ENCODE results near the gene PTCD1.
A peak's percentile ranks its signal among the peaks of the same experiment; 100 is the strongest.
"Not testable (repeated sequence)": the region's sequence is repeated elsewhere in the genome, so short reads cannot be mapped to it uniquely, and the experiment has no call there.

The PTCD1 gene

DNA sequence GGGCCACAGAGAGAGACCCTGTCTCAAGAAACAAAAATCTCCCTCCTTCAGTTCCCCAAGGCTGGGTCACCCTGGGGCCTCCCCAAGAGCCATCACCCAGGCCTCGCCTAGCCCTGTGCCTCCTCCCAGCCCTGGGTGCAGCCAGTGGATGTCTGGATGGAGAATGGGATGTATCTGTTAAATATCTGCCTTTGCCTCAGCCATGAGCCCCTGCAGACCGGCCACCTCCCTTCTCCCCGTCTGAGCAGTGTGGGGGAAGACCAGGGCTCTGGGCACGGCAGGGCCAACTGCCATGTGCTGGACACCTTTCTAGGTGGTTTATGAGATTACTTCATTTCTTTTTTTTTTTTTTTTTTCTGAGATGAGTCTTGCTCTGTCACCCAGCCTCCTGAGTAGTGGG, 54.1 kb downstream of the PTCD1 start:
- DNase-seq = no peak

DNA sequence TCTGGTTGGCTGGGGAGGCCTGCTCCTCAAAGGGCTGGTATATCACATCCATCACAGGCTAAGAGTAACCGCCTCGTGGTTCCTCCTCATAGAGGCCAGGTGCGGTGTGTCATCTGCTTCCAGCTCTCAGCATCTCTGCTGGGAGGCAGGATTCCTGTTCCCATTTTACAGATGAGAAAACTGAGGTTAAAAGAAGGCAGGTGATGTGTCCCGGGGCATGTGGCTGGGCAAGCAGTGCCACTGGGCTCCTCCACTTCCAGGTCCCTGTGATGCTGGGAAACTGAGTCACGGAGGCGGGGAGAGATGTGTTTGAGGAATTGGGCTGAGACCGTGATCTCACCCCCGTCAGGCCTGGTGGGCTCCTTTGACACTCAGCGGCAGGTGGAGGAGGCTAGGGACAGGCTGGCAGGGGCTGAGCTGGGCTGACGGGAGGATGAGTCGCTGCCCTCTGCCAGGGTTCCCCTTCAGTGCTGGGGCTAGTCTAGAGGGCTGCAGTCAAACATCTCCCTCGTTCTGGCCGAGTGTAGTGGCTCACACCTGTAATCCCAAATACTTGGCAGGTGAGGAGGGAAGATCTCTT, 54.7 kb downstream of the PTCD1 start:
- no peak for DNase-seq

DNA sequence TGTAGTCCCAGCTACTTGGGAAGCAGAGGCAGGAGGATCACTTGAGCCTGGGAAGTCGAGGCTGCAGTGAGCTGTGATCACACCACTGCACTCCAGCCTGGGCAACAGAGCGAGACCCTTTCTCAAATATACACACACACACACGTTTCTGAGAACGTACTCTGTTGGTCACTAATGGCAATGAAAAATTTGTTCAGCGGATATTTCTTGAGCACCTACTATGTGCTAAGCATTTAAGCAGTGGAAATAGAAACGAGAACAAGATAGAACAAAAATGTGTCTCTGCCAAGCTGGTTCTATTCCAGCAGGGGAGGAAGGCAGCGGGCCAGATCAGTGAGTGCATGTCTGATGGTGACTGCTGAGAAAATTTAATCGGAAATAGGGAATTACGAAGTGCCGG, 55.4 kb downstream of the PTCD1 start:
- no peak for DNase-seq

DNA sequence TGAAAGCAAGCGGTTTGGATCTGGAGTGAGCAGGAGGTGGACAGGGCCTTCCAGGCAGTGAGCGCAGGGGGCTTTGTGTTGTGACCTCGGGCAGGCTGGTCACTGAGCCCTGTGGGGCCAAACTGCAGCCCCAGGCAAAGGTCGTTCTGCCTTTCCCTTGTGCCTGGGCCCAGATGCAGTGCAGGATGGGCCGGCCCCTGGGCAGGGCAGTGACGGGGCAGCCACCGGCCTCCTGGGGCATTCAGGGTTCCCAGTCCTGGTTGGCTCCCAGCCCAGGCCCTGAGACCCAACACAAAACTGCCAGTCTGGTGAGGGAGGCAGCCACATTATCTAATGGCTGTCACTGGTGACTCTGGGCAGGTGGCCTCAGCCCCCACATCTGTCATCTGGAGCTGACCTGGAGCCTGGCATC, 56.9 kb downstream of the PTCD1 start:
- DNase-seq = no peak

DNA sequence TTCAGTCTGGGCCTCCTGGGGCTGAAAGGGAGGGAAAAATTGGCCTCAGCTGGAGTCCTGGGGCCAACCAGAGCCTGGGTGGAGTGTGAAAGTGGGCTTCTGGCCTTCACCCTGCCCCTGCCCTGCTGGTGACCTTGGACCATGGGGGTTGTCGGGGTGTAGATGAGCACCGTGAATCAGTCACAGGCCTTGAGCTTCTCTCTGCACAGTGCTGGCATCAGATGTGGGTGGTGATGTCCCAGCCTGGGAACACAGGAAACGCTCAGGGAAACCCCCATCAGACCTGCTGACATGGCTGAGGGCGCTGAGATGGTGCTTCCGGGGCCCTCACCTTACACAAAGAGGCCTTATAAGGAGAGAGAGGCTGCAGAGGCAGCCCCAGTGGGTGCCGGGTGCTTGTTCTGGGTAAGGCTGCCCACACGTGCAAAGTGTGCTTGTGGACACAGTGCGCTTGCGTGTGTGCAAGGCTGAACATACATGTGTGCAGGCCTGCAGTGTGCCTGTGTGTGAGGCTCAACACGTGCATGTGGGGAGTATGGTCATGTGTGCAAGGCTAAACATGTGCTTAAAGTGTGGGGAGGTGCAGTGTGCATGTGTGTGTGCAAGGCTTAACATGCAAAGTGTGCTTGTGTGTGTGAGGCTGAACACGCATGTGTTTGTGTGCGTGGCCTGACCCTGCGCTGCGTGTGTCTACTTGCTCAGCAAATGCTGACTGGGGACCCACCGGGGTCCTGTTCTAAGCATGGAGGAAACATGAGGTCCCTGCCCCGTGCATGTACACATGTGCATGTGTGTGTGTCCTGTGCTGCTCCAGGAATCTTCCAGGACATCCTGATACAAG, 57.6 kb downstream of the PTCD1 start:
- peak; percentile 85 for DNase-seq

DNA sequence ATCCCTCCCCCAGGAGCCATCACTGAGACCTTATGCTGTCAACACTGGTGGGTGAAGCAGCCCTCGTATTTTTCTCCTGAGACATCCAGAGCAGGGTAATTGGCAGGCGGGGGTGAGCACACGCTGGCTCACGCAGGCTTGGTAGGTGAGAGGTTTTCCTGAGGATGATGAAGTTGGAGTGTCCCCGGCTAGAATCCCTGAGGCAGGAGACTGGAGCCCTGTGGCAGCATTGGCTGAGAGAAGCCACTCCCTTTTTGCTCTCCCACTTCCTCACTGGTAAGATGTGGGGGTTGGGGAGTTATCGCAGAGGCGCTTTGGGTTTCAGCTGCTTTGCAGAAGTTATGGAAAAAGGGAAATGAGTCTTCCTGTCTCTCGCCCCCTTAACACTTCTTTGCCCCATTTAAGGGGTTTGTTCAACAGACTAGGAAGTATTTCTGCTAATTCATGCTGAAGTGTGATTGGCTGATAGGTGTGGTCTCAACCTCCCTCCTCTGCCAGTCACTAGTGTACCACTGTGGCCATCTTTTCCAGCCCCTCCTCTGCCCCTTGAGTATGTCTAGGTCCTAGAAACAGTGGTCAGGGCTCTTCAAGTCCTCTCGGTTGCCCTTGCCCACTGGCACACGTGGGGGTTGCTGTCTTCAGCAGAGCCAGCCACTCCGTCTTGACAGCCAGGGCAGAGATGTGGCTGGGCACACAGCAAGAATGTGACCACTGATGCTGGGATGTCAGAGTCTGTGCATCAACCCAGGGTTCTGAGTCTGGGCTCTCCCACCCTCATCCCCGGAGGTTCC, 58.4 kb downstream of the PTCD1 start:
- no peak for DNase-seq

DNA sequence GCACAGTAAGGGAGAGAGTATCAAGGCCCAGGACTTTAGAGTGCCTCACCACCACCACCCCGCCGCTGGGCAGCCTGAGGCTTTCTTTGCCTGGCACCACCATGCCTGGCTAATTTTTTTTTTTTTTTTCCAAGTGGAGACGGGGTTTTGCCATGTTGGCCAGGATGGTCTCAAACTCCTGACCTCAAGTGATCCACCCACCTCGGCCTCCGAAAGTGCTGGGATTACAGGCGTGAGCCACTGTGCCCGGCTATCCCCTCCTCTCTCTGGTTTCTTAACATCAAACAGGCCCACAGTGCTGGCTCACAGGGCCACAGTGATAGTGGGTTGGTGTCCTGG, 58.9 kb downstream of the PTCD1 start:
- not testable (repeated sequence) for DNase-seq

DNA sequence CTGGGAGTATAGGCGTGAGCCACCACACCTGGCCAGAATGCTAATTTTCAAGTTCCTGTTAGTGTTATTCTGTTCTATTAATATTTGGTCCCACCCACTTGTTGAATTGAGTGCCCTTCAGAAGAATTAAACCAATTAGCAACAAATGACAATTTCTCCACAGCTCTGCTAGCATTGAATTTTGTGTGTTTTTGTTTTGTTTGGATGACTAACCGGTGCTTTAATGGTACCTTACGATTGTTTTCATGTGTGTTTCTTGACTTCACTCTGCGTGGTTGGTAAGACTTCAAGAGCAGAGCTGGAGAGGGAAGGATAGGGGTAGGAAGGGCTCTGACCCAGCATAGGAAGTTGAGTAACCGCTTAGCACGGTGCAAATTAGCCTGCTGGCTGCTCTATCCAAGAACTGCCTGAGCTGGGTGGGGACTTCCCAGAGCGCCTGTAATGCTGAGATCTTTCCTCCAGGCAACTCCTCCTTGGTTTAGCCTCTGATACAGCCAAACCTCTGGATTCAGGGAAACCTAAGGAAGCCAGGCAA, 59.5 kb downstream of the PTCD1 start:
- peak; percentile 36 for DNase-seq

DNA sequence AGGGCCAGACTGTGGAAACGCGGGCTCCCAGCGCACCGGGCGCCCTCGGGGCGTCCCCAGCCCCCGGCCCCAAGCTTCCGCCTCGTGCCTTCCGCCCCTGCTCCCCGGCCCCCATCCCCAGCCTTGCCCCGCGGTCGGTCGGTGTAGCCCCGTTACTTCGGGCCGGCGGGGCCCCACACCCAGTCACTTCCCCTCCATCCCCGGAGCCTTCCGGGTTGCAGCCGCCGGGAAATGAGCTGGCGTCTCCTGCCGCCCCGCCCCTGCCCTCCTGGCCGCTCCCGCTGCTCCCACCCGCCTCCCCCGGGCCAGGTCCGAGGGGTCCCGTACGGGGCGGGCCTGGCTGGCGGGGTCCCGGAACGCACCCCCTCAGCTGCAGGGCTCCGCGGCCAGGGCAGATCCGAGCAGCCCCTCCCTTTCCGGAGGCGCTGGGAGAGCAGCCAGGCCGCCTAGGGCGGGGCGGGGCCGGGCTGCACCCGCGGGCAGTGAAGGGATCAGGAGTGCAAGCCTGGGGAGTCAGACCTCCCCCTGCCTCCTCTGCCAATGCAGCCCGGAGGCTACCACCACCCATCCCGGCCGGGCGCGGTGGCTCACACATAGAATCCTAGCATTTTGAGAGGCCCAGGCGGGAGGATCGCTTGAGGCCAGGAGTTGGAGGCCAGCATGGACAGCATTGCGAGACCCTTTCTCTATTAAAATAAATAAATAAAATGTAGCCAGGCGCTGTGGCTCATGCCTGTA, 63.4 kb downstream of the PTCD1 start:
- DNase-seq = peak; percentile 59

DNA sequence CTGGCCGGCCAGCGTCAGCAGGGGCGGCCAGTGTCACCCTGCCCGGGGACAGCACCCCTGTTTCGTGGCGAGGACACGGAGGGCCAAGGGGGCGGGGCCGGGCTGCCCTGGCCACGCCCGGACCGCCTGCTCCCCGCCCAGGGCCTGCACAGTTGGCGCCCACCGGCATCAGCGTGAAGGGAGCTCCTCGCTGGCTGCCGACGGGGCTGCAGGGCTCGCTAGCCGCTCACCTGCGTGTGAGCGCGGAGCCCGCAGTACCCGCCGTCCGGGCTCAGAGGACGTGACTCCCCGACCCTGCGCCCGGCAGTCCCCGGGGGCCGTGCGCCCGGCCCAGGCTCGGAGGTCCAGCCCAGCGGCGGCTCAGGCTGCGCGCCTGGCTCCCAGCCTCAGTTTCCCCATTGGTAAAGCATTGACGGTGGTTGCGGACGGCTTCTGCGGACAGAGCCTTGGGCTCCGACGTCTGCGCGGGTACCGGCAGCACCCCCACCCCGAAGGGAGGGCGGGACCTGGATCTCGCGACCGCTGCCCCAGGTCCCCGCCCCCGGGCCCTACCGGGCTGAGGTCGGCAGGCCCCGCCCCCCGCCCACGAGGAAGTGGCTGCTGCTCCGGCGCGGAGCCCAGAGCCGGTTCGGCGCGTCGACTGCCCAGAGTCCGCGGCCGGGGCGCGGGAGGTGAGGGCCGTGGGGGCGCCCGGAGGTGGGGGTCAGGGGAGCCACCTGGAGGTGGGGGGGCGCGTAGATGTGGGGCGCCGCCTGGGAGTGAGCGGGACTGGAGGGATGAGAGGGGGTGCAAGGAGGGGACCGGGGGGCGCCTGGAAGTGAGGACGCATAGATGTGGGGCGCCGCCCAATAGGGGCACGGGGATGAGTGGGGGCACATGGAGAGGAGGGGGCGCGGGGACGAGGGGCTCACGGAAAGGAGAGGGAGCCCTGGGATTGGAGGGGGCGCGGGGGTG, 64.2 kb downstream of the PTCD1 start, which contains the start of gene ARPC1B:
Gene ARPC1B, plus strand, starts transcription at position 620 of the 954 bp plus-strand sequence. CDS start 10,985 bp downstream, outside the sequence.
- DNase-seq = peak; percentile 79

DNA sequence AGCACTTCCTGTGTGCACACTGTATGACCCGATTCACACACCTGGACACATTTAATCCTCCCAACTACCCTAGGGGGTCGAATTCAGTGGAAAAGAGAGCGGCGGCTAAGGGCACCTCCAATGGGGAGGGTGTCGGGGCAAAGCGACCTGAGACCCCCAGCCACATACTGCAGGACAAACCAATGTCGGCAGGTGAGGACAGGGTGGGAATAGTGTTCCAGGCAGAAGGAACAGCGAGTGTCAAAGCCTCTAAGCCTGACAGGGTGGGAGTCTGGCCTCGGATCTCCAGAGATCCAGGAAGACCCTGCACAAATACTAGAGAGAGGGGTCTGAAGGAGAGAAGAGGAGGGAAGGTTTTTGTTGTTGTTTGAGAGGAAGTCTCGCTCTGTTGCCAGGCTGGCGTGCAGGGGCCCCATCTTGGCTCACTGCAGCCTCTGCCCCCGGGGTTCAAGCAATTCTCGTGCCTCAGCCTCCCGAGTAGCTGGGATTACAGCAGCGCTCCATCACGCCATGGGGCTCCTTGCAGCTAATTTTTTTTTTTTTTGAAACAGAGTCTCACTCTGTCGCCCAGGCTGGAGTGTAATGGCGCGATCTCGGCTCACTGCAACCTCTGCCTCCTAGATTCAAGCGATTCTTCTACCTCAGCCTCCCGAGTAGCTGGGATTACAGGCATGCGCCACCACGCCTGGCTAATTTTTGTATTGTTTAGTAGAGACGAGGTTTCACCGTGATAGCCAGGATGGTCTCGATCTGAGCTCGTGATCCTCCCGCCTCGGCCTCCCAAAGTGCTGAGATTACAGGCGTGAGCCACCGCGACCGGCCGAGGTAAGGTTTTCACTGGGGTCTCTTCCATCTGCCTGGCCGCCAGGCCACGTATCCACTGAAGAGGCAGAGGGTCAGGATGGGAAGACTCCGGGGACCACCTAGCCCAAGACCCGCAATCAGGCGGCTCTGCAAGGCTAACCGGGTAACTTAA, 65.2 kb downstream of the PTCD1 start:
- DNase-seq = no peak

DNA sequence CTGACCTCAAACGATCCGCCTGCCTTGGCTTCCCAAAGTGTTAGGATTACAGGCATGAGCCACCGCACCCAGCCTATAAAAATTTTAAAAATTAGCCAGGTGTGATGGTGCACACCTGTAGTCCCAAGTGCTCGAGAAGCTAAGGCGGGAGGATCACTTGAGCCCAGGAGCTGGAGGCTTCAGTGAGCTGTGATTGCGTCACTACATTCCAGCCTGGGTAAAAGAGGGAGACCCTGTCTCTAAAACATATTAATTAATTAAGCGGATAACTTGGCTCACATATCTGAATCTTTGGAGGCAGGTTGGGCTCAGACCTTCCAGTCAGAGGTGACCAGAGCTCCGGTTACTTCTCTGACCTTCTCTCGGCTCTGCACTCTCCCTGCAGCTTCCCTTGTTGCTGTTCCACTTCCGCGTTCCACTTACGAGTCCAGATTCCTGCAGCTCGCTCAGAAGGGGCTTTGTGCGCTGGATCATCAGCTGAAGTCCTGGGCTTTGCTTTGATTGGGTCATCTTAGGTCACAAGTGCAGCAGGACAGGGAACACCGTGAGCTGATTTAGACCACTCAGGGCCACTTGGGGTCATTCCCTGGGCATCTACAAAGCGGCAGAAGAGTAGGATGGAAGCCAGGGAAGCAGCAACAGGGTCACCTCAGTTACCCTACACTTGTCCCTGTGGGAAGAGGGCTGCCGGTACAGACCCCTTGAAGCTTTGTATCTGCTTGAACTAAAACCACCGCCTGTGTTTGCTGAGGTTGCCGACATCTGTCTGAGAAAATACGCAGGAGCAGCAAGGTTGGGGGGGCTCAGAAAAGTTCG, 66.1 kb downstream of the PTCD1 start:
- no peak for DNase-seq

DNA sequence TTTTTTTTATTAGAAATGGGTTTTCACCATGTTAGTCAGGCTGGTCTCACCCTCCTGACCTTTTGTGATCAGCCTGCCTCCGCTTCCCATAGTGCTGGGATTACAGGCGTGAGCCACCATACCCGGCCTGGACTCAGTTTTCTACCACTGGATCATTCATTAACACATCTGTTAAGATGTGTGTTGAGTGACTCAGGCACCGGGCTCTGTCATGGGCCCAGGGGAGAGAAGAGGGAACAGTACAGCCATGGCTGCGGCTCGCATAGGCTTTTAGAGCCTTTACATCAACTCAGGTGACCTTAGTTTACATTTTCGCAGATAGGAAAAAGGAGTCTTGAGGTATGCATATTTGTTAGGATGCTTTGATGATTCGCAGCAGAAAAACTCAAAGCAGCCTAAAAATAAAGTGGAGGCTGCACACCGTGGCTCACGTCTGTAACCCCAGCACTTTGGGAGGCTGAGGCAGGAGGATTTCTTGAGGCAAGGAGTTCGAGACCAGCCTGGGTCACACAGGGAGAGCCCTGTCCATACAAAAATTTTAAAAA, 67.2 kb downstream of the PTCD1 start:
- DNase-seq = no peak

DNA sequence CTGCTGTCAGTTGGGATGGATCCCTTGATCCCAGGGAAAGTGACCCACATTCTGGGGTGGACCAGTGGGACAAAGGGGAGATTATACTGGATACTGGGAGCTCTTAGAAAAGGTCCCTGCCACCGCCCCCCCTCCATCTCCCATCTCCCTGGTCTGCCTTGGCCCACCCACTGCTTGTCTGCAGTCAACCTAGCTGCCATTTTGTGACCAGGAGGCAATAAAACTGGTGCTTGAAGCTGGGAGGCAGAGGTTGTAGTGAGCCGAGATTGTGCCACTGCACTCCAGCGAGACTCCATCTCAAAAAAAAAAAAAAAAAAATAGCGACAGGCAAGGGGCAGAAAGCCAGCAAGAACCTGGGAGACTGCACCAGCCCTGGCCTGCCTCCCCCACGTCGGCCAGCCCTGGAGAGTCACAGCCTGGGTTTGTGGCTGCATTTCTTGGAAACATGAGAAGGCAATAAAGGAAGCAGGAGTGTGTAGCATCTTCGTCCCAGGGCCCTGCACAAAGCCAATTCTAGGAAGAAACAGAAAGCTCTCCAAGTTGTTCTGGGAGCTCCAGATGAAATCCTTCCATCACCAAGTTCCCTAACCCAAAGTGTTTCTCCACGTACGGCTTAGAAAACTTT, 68.7 kb downstream of the PTCD1 start:
- no peak for DNase-seq

DNA sequence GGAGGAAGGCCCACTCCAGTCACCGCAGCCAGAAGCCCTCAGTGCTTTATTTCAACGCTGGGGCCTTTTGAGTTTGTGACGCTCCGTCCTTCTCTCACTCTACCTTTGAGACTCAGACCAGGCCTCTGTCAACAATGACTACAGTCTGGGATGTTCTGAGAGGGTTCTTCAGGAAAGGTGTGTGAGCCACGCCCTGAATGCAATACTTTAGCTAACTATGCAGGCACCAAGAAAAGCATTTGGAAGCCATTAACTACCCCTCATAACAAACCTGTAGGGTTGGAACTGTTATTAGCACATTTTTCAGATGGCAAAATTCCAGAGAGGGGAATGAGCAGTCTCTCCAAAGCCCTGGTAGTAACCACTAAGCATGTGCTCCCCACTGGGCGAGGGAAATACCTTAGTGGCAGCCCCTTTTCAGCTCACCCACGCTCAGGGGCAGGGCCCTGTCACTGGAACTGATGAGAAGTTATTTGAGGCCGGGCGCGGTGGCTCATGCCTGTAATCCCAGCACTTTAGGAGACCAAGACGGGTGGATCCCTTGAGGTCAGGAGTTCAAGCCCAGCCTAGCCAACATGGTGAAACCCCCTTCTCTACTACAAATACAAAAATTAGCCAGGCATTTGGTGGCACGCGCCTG, 69.7 kb downstream of the PTCD1 start:
- no peak for DNase-seq

Data from NK-92 treated with Interleukin-12 subunit alpha and Interleukin-12 subunit beta, amount 100 ng/mL, for 24 hours (cell line).